Activated CD8-positive, alpha-beta memory T cell treated with anti-CD3 and anti-CD28 coated beads for 1 hour (primary cell): ENCODE measurements around the gene GRIK4.
A peak's percentile ranks its signal among the peaks of the same experiment; 100 is the strongest.

Source experiments
- DNase-seq, 2 donors: peaks; one replicate each; pipeline ENCODE4 v3.0.0-alpha.2; 2020; ENCODE audit warnings: low read depth in 1 of 2; ENCODE audit errors: extremely low read depth in 1 of 2

GRIK4 gene

DNA sequence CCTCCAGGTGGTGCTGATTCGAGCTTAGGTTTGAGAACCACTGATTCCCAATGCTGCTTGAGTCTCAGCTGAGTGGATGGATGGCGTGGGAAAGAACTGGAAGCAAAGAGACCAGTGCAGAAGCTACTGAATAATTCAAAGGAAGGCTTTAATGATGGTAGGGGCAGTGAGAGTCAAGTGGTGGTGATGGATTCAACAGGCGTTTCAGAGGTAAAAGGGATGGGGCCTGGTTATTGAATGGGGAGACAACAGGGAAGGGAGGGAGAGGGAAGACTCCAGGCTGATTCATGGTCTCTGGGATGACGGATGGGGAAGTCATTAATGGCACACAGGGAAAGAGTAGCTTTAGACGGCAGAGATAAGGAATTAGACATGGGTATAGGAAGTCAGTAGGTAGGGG, 408.0 kb downstream of the GRIK4 start:
- no peak for DNase-seq

DNA sequence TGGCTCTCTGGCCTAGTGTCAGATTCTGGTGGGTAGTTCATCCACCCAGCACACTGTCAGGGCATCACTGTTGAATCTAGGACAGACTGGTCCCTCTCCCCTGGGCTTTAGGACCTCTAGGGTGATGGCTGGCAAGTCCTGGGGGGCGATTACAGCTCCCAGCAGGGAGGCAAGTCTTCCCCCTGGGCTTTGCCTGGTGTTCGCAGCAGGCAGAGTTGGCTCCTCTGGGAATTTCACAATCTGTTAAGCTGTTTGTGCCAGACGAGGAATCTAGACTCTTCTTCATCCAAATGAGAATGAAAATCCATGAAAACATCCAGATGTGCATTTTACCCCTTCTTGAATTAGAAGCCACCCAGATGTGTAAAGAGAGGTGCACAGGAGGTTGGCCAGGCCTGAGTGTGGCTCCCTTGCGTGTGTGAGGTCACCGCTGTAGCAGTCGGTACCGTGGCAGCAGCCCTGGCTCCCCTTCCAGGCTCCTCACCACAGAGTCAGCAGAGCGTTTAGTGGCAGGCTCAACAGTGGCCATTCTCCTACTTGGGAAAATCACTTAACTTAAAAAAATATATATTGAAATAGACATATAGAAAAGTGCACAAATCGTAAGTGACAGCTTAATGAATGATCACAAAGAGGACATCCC, 412.4 kb downstream of the GRIK4 start:
- DNase-seq, result no peak

DNA sequence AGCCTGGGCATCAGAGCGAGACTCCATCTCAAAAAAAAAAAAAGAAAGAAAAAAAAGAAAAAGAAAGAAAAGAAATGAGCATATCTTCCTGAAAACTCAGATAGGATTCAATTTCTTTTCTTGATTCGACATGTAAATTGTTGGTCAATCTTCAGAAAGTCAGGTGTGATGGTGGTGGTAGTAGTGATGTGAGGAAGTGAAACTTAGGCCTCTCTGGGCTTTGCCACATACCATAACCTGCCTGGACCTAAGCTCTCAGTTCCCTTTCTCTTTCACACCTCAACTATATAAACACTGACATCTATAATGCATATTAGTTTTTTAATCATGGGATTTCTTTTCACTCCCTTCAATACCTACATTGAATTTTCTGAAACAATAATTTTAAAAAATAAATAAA, 414.4 kb downstream of the GRIK4 start:
- no peak for DNase-seq

DNA sequence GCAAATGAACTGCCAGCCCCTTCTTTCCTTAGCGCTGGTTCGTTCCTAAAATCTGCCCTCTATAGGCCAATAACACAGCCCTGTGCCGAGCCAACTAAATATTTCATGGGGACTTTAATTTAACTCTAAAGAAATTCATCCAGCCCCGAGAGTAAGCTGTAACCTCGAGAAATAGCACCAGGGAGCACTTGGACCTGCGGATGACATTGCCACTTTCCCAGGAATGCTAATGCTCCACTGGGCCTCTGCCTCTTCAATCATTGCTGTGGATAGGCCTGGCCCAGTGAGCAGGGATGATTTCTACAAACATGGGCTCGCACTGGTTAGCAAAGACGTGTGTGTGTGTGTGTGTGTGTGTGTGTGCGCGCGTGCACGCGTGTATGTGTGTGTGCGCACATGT, 417.1 kb downstream of the GRIK4 start:
- DNase-seq, result no peak

DNA sequence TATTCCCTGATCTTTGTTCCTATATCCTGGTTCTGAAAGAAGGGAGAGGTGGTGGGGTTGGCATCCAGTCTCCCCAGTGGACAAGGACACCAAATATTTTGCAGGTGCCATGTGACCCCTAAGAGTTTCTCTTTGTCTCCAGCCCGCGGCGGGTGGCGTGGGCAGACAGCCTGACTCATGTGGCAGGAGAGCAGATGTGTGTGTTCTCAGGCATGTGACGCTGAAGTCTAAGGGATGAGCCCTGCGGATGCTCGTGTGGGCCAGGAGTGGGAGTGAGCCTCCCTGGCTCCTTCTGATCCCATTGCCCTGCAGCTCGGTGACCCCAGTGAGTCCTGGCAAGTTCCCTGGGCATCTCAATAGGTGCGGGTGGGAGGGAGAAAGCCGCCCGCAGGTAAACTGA, 417.5 kb downstream of the GRIK4 start:
- no peak for DNase-seq

DNA sequence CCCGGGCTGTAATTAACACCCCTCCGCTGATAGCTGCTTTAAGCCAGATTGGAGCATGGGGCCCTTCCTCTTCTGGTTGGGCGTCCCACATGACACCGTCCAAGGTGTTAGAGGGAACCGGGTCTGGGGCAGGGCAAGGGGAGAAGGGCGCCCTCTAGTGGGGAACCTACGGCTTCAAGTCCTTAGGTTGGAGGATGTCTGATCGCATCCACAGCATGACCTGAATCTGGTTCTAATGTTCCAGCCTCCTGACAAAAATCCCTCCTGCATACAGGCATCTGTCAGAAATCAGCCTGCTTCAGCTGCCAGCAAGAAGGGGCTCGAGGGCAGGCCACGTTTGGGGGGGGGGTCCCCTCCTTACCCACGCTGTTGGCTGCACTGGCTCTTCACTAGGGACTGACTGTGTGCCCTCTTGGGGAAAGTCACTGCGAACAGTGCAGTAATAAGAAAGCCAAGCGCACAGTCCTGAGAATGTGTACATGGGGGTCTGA, 418.2 kb downstream of the GRIK4 start:
- DNase-seq, result peak in 1 of 2 donors; percentile 16

DNA sequence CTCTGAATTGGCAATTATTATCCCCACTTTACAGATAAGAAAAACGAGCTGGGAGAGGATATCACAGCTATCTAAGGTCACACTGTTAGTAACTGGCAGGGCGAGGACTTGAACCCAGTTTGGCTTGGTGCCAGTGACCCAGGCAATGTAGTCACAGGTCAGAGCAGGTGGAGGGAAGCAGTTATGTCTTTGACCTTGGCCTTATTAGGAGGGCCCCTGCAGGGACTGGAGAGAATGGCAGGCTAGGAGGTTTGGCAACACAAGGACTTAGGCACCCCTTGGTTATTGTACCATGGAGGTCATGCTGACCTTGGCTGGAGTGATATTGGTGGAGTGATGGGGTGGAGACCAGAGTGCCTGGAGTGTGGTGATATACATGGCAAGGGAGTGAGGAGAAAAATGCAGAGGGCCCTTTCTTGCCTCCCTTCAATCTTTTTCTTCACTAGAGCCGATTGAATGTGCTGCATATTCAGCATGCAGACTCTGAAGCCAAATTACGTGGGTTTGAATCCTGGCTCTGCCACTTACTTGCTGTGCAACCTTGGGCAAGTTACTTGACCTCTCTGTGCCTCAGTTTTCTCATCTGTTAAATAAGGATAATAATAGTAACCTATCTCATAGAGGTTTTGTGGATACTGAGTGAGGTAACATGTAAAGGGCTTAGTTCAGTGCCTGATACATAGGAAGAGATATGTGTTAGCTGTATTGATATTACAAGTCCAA, 419.7 kb downstream of the GRIK4 start:
- DNase-seq, result no peak

DNA sequence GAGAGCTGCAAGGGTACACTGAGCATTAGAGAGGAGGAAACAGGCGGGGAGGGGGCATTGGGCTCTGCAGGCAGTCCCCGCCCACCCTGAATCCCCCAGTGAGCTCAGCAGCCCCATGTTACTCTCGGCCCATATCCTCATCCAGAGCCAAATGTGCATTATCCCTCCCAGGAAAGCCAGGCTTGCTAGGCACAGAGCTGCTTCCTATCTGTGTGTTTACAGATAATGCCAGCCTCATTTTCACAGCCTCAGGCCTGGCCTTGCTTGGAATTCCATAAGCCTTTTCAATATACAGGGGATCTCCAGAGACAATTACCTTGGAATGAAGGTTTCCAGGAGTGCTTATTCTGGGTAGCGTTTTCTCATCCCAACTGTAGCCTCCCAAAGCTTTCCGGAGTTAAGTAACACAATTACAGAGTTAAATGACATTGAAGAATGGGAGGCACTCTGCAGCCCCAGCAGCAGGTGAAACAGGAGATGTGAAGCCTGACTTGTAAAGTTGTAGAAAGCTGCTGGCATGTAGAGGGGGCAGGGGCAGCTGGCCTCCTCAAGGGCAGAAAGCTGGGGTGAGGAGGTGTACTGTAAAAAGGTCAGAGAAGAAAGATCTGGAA, 420.9 kb downstream of the GRIK4 start:
- DNase-seq, result no peak

DNA sequence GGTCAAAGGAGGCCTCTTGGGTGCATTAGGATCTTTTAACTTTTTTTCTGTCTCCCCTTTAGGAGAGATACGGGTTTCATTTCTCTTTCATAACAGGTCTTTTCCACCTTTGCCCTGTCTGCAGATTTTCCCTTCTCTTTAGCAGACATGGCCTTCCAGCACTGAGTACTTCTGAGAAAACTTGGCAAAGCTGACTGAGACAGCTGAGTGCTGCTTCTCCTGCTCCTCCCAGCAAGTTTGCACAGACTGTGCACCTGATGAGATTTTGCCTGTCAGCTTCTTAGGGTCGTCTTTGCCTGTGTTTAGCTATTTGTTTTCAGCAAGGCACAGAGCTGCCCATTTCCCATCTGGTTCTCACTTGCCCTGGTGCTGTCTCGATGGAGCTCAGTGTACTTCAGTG, 424.8 kb downstream of the GRIK4 start:
- no peak for DNase-seq

DNA sequence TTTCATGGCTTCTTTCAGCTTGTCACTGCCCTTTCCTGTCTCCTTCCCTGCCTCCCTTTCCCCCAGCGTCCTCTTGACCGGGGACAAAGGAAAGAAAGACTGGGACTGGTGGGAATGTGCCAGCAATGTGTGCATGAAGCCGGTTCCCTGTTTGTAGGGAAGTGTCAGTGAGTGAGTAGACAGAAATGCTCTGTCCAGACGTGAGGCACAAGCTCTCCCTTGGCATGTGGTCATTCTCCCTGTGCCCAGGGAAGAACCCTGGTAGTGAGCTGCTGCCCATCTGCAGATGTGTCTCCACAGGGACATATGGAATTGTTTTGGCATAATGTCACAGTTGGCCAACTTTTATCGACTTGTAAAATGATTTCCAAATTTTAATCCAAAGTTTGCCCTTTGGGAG, 426.0 kb downstream of the GRIK4 start:
- DNase-seq, result no peak

DNA sequence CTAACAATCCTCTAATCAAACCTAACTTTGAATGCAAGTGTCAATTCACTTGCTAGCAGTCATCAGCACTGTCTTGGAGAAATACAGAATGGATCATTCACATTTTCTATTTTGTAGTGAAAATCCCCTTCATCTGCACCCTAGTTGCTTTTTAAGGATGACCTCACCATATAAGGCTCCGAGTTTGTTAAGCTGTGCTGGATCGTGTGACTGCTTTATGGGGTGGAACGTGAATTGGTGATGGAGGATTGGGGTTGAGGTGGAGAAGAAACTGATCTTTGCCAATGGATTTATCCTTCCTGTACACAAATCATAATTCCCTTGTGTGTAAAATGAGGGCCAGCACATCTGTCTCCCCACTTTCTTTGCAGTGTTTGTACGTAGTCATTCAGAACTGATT, 426.7 kb downstream of the GRIK4 start:
- no peak for DNase-seq

DNA sequence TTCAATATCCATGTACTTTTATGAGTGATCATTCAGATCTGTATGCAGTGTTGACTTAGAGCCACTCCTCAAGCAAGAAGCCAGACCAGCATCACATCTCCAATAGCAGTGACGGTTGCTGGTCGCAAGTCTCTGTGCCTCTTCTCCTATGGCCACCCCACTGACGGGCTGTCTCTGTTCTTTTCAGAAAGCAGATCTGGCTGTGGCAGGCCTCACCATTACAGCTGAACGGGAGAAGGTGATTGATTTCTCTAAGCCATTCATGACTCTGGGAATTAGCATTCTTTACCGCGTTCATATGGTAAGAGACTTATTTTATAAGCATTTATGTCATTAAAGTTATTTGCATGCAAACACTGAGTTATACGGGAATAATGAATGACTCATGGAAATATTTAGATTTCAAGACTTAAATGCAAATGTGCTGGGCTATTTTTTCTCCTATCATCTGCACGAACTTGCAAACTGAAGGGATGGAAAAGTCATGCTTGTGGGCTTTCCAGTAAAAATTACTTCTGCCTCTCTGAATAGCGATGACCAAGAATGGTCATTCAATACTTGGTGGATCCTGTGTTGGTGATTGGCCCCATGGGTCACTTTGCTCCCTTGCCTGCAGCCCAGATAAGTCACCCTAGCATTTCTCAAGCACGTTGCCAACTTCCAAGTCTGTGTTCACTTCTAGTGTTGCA, 428.8 kb downstream of the GRIK4 start:
- DNase-seq, result no peak

DNA sequence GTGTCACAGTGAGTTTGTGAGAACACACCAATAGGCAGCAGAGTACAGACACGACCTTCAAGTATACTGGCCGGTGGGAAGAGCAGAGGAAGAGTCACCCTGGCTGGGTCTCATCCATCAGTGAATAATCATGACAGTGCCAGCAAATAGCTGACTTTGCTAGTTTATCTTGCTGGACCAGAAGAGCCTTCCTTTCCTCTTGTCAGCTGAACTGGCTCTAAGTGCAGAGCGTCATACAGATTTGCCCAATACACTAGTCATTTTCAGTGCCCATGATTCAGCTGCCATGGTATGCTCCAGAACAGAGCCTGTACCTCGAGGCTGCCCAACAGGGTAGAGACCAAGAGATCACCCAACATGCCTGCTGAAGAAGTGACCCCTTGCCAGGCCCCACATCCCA, 429.5 kb downstream of the GRIK4 start:
- DNase-seq, result no peak

DNA sequence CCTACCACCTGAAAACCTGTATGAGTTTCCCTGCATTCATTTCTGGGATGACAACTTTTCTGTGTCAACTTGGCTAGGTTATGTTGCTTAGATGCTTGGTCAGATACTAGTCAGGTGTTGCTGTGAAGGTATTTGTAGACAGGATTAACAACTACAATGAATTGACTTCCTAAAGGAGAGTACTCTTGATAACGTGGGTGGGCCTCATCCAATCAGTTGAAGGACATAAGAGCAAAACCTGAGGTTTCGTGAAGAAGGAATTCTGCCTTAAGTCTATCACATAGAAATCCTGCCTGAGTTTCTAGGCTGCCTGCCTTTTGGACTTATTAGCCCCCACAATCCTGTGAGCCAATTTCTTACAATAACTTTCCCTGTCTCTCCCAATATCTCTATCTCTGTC, 431.2 kb downstream of the GRIK4 start:
- no peak for DNase-seq

DNA sequence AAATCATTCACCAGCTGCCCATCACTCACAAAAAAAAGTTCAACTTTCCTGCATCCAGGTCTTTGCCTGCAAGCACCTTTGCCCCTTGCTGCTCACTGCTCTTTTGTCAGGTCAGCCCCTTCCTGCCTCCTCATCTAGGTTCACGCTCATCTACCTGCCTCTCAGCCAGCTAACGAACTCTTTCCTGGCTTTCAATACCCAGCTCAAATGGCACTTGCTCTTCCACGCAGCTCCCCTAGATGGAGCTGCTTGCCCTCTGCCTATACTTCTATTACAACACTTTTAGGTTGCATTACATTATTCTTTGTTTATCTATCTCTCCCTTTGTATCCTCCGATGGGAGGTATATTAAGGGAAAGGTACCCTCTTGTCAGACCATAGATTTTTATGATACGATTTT, 433.5 kb downstream of the GRIK4 start:
- DNase-seq, result no peak

DNA sequence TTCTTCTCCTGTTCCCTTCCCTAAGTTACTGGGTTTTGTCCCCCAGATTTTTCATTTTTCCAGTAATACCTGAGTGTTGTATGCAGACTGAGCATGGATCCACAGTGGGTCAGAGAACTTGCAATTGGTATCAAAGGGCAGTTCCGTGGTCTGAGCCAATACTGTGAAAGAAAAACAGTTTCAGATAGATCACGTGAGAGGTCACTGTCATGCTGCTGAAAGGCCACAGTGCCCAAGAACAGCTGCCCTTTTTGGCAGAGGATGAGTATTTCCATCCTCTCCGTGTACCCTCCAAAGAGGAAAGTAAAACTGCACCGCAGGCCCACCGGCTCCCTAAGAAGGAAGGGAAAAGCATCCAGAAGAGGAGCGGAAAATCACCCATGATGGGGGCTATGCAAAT, 439.3 kb downstream of the GRIK4 start:
- DNase-seq, result no peak

DNA sequence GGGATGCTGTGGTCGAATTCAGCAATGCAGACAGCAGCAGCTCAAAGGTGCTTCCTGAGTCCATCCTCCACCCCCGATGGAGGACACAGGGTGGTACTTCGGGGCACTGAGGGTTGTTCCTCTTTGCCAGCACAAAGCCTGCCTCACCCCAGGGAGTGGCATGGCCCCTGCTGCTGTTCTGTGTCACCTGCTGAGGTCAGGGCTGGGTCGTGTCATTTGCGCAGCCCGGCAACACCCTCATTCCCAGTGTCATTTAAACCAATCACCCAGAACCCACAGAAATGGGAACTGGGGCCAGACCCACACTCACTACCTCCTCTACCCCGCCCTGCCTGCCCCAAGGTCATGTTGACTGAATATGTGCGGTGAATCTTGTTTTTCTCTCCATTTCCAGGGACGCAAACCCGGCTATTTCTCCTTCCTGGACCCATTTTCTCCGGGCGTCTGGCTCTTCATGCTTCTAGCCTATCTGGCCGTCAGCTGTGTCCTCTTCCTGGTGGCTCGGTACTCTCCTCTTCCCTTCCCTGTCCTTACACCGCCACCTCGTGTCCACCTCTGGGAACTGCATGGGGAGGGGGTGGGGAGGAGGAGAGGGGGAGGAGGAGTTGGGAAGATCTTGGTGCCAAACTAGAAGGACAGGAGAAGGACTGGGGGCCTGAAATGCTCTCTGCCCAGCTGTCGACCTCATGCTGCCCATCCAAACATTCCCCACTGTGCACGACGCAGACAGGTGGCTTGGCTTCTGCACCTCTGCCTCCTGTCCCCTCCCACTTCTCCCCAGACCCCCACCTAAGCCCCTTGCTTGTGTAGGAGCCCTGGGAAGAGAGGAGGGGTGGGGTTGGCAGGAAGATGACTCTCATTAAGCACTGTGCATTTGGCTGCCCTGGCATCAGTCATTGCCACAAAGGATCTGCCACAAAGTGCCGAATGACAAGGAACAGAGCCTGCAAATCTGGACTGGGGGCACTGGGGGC, 441.2 kb downstream of the GRIK4 start:
- DNase-seq, result peak in 1 of 2 donors; percentile 29

DNA sequence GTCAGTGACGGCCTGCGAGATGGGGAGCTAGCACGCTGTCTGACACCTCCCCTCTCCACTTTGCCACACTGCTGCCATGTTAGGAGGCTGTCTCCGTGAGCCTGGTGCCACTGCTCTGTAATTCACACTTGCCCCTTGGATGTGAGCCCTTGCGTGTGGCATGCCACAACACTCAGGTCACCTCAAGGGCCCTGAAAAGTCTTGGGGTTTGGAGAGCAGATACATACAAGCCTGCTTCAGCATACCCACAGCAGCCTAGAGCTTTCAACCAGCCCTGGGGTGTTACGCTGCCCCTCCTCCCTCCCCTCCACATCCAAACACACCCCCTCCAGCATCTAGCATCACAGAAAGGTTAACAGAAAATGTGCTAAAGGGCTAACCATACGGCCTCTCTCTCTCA, 442.8 kb downstream of the GRIK4 start:
- no peak for DNase-seq

DNA sequence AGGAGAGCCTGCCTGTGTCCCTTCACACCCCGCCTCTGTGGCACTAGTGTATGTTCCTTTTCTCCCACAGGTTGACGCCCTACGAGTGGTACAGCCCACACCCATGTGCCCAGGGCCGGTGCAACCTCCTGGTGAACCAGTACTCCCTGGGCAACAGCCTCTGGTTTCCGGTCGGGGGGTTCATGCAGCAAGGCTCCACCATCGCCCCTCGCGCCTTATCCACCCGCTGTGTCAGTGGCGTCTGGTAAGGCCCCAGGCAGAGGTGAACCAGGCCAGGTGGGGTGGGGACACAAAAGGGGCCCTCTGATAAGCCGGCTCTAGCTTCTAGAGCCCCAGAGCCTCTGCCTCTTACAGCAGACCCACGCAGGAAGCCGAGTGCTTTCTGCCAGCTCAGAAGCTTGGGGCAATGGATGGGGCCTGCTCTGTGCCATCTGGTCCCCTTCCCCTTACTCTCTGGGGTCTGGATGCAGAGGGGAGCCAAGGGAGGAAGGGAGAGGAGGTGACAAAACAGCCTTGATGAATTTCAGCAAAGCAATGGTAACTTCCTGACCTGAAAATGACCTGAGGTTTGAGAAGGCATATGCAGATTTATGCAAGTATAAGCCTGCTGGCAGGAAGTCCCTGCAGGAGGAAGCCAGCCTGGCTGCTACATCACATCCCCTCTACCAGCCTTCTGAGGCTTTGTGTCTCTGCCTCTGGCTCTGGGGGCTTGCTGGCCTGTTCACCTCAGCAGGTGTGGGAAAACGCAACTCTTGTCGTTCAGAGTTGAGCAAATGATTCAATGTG, 445.4 kb downstream of the GRIK4 start:
- DNase-seq, result no peak

DNA sequence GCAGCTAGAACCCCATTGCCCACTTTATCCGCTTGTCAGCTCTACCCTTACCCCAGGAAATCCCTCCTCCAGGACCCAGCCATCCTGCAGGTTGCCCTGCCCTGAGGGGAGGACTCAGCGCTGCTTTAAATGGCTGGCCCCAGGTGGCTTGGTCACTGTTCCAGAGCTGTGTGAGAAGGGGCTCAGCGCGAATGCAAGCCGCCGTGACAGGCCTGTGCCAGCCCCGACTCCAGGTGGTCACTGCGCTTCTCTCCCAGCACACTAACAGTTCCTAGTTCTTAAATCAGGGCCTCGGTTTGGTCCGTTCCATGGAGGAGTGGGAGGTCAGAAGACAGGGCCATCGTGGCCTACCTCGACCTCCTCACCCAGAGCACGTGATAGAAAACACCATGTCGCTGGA, 446.6 kb downstream of the GRIK4 start:
- DNase-seq, result no peak
